Stimulated activated naive CD8-positive, alpha-beta T cell treated with anti-CD3 and anti-CD28 coated beads, Interleukin-15, Interleukin-2, amounts not matched to agents 100 ng/mL and 50 ng/mL, for 24 hours (primary cell): ENCODE results near the gene USP19.

ENCODE experiments used
- H3K27ac Mint-ChIP-seq: one replicate; pipeline ENCODE4 v1.8.0; 2021; ENCODE audit warnings: mild to moderate bottlenecking, mixed read lengths
- H3K27me3 Mint-ChIP-seq: one replicate; pipeline ENCODE4 v1.8.0; 2021; ENCODE audit warnings: mixed read lengths
- H3K36me3 Mint-ChIP-seq: one replicate; pipeline ENCODE4 v1.8.0; 2021; ENCODE audit warnings: low read depth, mixed read lengths
- H3K4me1 Mint-ChIP-seq: one replicate; pipeline ENCODE4 v1.8.0; 2021; ENCODE audit warnings: low read depth, mixed read lengths
- H3K4me3 Mint-ChIP-seq: one replicate; pipeline ENCODE4 v1.8.0; 2021; ENCODE audit warnings: mild to moderate bottlenecking, mixed read lengths
- H3K9me3 Mint-ChIP-seq: one replicate; pipeline ENCODE4 v1.8.0; 2021; ENCODE audit warnings: mixed read lengths

Gene USP19

GRCh38 chr3:49151610-49152009 is 31.0 kb upstream of the USP19 start:
- H3K4me3 Mint-ChIP-seq = no peak overlapping the region
- no peaks in the 10 kb centered on the region for H3K4me1 Mint-ChIP-seq
- H3K9me3 Mint-ChIP-seq = no peaks in the 10 kb centered on the region
- no peaks in the 10 kb centered on the region for H3K36me3 Mint-ChIP-seq
- H3K27ac Mint-ChIP-seq = no peak overlapping the region
- H3K27me3 Mint-ChIP-seq = no peaks in the 10 kb centered on the region

GRCh38 chr3:49148159-49148558 is 27.5 kb upstream of the USP19 start:
- Mint-ChIP-seq H3K9me3 (no peaks in the 10 kb centered on the region), H3K27ac (no peak overlapping the region), H3K36me3 (no peaks in the 10 kb centered on the region), H3K27me3 (no peaks in the 10 kb centered on the region), H3K4me3 (no peak overlapping the region), H3K4me1 (no peaks in the 10 kb centered on the region)

GRCh38 chr3:49140080-49140479 is 19.5 kb upstream of the USP19 start:
- Mint-ChIP-seq H3K27me3 (peaks cover 8% of the 10 kb centered on the region), H3K4me1 (no peaks in the 10 kb centered on the region), H3K27ac (no peak overlapping the region), H3K9me3 (no peaks in the 10 kb centered on the region), H3K4me3 (no peak overlapping the region), H3K36me3 (no peaks in the 10 kb centered on the region)

GRCh38 chr3:49135499-49135898 is 14.9 kb upstream of the USP19 start:
- Mint-ChIP-seq H3K4me3 (no peak overlapping the region), H3K27ac (no peak overlapping the region), H3K36me3 (no peaks in the 10 kb centered on the region), H3K4me1 (peaks cover 6% of the 10 kb centered on the region), H3K27me3 (peaks cover 13% of the 10 kb centered on the region), H3K9me3 (no peaks in the 10 kb centered on the region)

GRCh38 chr3:49134471-49135265 is 14.0 kb upstream of the USP19 start:
- Mint-ChIP-seq H3K4me1 (peaks cover 6% of the 10 kb centered on the region), H3K4me3 (no peak overlapping the region), H3K27ac (no peak overlapping the region), H3K36me3 (no peaks in the 10 kb centered on the region), H3K9me3 (no peaks in the 10 kb centered on the region), H3K27me3 (peaks cover 11% of the 10 kb centered on the region)

- Mint-ChIP-seq H3K4me3 (no peak overlapping the region), H3K4me1 (peaks cover 6% of the 10 kb centered on the region), H3K9me3 (no peaks in the 10 kb centered on the region), H3K27me3 (peaks cover 11% of the 10 kb centered on the region), H3K36me3 (no peaks in the 10 kb centered on the region), H3K27ac (no peak overlapping the region)
Observed at GRCh38 chr3:49133226-49133951, 12.8 kb upstream of the USP19 start.

- Mint-ChIP-seq H3K4me1 (peaks cover 6% of the 10 kb centered on the region), H3K36me3 (no peaks in the 10 kb centered on the region), H3K9me3 (no peaks in the 10 kb centered on the region), H3K4me3 (no peak within 1 kb of the TSS), H3K27ac (no peak within 1 kb of the TSS), H3K27me3 (peaks cover 10% of the 10 kb centered on the region)
Observed at GRCh38 chr3:49132437-49133225, 12.0 kb upstream of the USP19 start, which contains the start of gene LAMB2. Gene LAMB2, minus strand, starts transcription at chr3:49133050. Its CDS starts 183 bp downstream, at chr3:49132867.

- Mint-ChIP-seq H3K4me1 (peaks cover 6% of the 10 kb centered on the region), H3K36me3 (no peaks in the 10 kb centered on the region), H3K27me3 (peaks cover 7% of the 10 kb centered on the region), H3K27ac (no peak overlapping the region), H3K9me3 (no peaks in the 10 kb centered on the region), H3K4me3 (no peak overlapping the region)
Observed at GRCh38 chr3:49132073-49132436, 11.4 kb upstream of the USP19 start.

- Mint-ChIP-seq H3K9me3 (no peaks in the 10 kb centered on the region), H3K27me3 (peaks cover 7% of the 10 kb centered on the region), H3K4me1 (peaks cover 6% of the 10 kb centered on the region), H3K27ac (no peak overlapping the region), H3K4me3 (no peak overlapping the region), H3K36me3 (no peaks in the 10 kb centered on the region)
Observed at GRCh38 chr3:49131576-49131975, 11.0 kb upstream of the USP19 start.

GRCh38 chr3:49131040-49131439 is 10.4 kb upstream of the USP19 start:
- no peaks in the 10 kb centered on the region for H3K9me3 Mint-ChIP-seq
- peaks cover 7% of the 10 kb centered on the region for H3K27me3 Mint-ChIP-seq
- H3K36me3 Mint-ChIP-seq = no peaks in the 10 kb centered on the region
- H3K4me3 Mint-ChIP-seq = no peak overlapping the region
- peaks cover 6% of the 10 kb centered on the region for H3K4me1 Mint-ChIP-seq
- no peak overlapping the region for H3K27ac Mint-ChIP-seq

GRCh38 chr3:49124991-49125670 is 4.5 kb upstream of the USP19 start:
- no peaks in the 10 kb centered on the region for H3K36me3 Mint-ChIP-seq
- H3K4me1 Mint-ChIP-seq = peaks cover 5% of the 10 kb centered on the region
- no peaks in the 10 kb centered on the region for H3K27me3 Mint-ChIP-seq
- H3K27ac Mint-ChIP-seq = no peak overlapping the region
- H3K4me3 Mint-ChIP-seq = no peak overlapping the region
- H3K9me3 Mint-ChIP-seq = no peaks in the 10 kb centered on the region

- Mint-ChIP-seq H3K36me3 (peaks cover under 1% of the 10 kb centered on the region), H3K27me3 (no peaks in the 10 kb centered on the region), H3K4me1 (peaks cover 14% of the 10 kb centered on the region), H3K4me3 (no peak overlapping the region), H3K27ac (no peak overlapping the region), H3K9me3 (no peaks in the 10 kb centered on the region)
Observed at GRCh38 chr3:49124203-49124602, 3.6 kb upstream of the USP19 start.

- no peaks in the 10 kb centered on the region for H3K27me3 Mint-ChIP-seq
- H3K4me3 Mint-ChIP-seq = no peak overlapping the region
- H3K36me3 Mint-ChIP-seq = peaks cover 6% of the 10 kb centered on the region
- H3K27ac Mint-ChIP-seq = no peak overlapping the region
- no peaks in the 10 kb centered on the region for H3K9me3 Mint-ChIP-seq
- H3K4me1 Mint-ChIP-seq = peaks cover 19% of the 10 kb centered on the region
Observed at GRCh38 chr3:49123687-49124086, 3.1 kb upstream of the USP19 start.

GRCh38 chr3:49122886-49123545 is 2.4 kb upstream of the USP19 start:
- Mint-ChIP-seq H3K9me3 (no peaks in the 10 kb centered on the region), H3K27ac (no peak overlapping the region), H3K27me3 (no peaks in the 10 kb centered on the region), H3K36me3 (peaks cover 8% of the 10 kb centered on the region), H3K4me1 (peaks cover 19% of the 10 kb centered on the region), H3K4me3 (no peak overlapping the region)
